Thoracic aorta (tissue), 2 donors: ENCODE measurements around the gene ZNF638. TPM values are rescaled to one million over a fixed set of nuclear protein-coding genes. Genes with fewer than 3 reads are reported as not detected.

ENCODE experiments used
- ATAC-seq: fragments of 150-250 bp; one replicate; pipeline ENCODE4 v1.8.0; 2017; ENCODE audit warnings: low read depth; ENCODE audit not compliant: insufficient number of reproducible peaks, low FRiP score
- DNase-seq: peaks from one replicate; pipeline ENCODE4 v3.0.0-alpha.2; 2020; ENCODE audit warnings: low spot score
- H3K27ac ChIP-seq, 2 donors: fragments of 200-600 bp; sonication (generic); 1 replicate in 1 of 2; 2 replicates in 1 of 2; pipeline ENCODE4 v1.5.1; 2016; ENCODE audit warnings: mild to moderate bottlenecking in 2 of 2, moderate library complexity in 2 of 2
- H3K27me3 ChIP-seq: fragments of 200-600 bp; sonication (generic); replicated peaks from 2 replicates; pipeline ENCODE4 v1.6.0; 2016; ENCODE audit warnings: mild to moderate bottlenecking; ENCODE audit not compliant: insufficient read depth
- H3K36me3 ChIP-seq: fragments of 200-600 bp; sonication (generic); one replicate; pipeline ENCODE4 v1.5.1; 2016
- H3K4me1 ChIP-seq, 2 donors: fragments of 200-600 bp; sonication (generic); 1 replicate in 1 of 2; 2 replicates in 1 of 2; pipeline versions ENCODE4 v1.5.1 to v1.6.0; 2016; ENCODE audit warnings: low read depth in 2 of 2, mild to moderate bottlenecking in 1 of 2; ENCODE audit not compliant: control insufficient read depth in 1 of 2
- H3K4me3 ChIP-seq: fragments of 200-600 bp; sonication (generic); 2 replicates; pipeline ENCODE4 v1.5.1; 2016; ENCODE audit warnings: mild to moderate bottlenecking
- H3K9me3 ChIP-seq: fragments of 200-600 bp; sonication (generic); 2 replicates; pipeline ENCODE4 v1.5.1; 2016
- total RNA-seq, 2 donors: library from RNA; depleted of rRNA; stranded (reverse); fragments of >200 nt; gene quantifications; one replicate each; pipeline versions ENCODE4 v1.1.0 to v1.2.3, GENCODE V29; 2016
- TF ChIP-seq, protein P1 (sequence below): fragments of 200-600 bp; sonication (generic); IDR thresholded peaks from one replicate; pipeline ENCODE4 v1.5.1; 2019; ENCODE audit warnings: antibody characterized with exemption

Gene ZNF638
- total RNA-seq, 2 donors from 2014 or later: 162 to 230 TPM

- Histone ChIP-seq H3K4me1 (peaks cover 50 to 82% of the 10 kb centered on the region in 2 donors), H3K4me3 (no peak overlapping the region)
- TF ChIP-seq, protein P1, sequence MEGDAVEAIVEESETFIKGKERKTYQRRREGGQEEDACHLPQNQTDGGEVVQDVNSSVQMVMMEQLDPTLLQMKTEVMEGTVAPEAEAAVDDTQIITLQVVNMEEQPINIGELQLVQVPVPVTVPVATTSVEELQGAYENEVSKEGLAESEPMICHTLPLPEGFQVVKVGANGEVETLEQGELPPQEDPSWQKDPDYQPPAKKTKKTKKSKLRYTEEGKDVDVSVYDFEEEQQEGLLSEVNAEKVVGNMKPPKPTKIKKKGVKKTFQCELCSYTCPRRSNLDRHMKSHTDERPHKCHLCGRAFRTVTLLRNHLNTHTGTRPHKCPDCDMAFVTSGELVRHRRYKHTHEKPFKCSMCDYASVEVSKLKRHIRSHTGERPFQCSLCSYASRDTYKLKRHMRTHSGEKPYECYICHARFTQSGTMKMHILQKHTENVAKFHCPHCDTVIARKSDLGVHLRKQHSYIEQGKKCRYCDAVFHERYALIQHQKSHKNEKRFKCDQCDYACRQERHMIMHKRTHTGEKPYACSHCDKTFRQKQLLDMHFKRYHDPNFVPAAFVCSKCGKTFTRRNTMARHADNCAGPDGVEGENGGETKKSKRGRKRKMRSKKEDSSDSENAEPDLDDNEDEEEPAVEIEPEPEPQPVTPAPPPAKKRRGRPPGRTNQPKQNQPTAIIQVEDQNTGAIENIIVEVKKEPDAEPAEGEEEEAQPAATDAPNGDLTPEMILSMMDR: no peak
Observed at GRCh38 chr2:71340176-71340575, 8.6 kb downstream of the ZNF638 start.

DNA sequence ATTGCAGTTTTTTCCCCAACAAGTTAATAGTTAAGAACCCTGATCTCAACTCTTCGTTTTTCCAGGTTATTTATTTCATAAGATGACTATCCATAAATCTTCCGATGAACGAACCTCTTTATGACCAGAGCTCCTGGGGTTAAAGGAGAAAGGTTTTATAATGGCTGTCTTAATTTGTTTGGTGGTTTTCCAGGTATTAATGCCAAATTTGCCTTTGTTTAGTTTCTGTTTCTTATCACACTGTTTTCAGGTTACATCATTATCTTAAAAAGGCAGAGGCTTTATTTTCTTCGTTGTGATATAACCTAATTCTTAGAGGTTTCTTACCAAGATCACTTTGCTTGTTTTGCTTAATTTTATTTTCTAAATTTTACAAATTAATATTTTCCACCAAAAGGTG is 10.1 kb downstream of the ZNF638 start:
- TF ChIP-seq, protein P1: no peak
- ATAC-seq: no peak
- no peaks in the 10 kb centered on the region for H3K27me3 ChIP-seq
- no peak for DNase-seq
- no peaks in the 10 kb centered on the region for H3K36me3 ChIP-seq
- H3K9me3 ChIP-seq: no peaks in the 10 kb centered on the region
- no peak overlapping the region for H3K4me3 ChIP-seq
- peaks cover 44 to 70% of the 10 kb centered on the region in 2 donors for H3K4me1 ChIP-seq
- H3K27ac ChIP-seq: no peak overlapping the region

More at GRCh38 chr2:71340176-71340575, 8.6 kb downstream of the ZNF638 start:
- Histone ChIP-seq H3K27me3 (no peaks in the 10 kb centered on the region), H3K9me3 (no peaks in the 10 kb centered on the region), H3K27ac (no peak overlapping the region), H3K36me3 (no peaks in the 10 kb centered on the region)
- ATAC-seq (no peak), DNase-seq (no peak)

DNA sequence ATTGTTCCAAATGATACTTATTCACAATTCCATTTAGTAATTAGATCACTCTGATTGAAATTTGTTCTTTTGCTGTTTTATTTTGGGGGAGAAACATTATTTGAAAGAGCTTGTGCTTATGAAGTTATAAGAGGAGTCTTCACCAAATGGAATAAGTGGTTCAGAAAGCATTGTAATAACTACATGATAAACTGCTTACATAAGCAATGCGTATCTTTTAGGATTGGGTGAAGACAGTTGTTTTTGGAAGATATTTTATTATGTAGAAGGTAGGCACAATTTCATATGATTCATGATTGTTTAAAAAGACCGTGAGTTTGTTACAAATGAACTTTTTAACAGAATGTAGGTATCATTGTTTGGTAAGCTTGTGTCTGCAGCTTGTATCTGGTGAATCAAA is 14.5 kb downstream of the ZNF638 start:
- H3K27ac ChIP-seq: no peak overlapping the region
- peaks cover 23 to 33% of the 10 kb centered on the region in 2 donors for H3K4me1 ChIP-seq
- H3K4me3 ChIP-seq: no peak overlapping the region
- DNase-seq: no peak
- H3K36me3 ChIP-seq: peaks cover 17% of the 10 kb centered on the region
- TF ChIP-seq, protein P1: no peak
- no peaks in the 10 kb centered on the region for H3K27me3 ChIP-seq
- no peaks in the 10 kb centered on the region for H3K9me3 ChIP-seq
- ATAC-seq: no peak

- peaks cover 17% of the 10 kb centered on the region for H3K36me3 ChIP-seq
Observed at GRCh38 chr2:71347517-71347916, 15.9 kb downstream of the ZNF638 start.

GRCh38 chr2:71348302-71348701 is 16.7 kb downstream of the ZNF638 start:
- no peaks in the 10 kb centered on the region for H3K9me3 ChIP-seq
- no peaks in the 10 kb centered on the region for H3K27me3 ChIP-seq
- peaks cover 19 to 21% of the 10 kb centered on the region in 2 donors for H3K4me1 ChIP-seq
- DNase-seq (no peak), ATAC-seq (no peak)
- H3K36me3 ChIP-seq: peaks cover 17% of the 10 kb centered on the region
- TF ChIP-seq, protein P1: no peak
- H3K4me3 ChIP-seq: no peak overlapping the region
- H3K27ac ChIP-seq: no peak overlapping the region

More at GRCh38 chr2:71347517-71347916, 15.9 kb downstream of the ZNF638 start:
- DNase-seq (no peak), ATAC-seq (no peak)
- Histone ChIP-seq H3K9me3 (no peaks in the 10 kb centered on the region), H3K4me1 (peaks cover 21 to 23% of the 10 kb centered on the region in 2 donors), H3K27me3 (no peaks in the 10 kb centered on the region), H3K27ac (no peak overlapping the region), H3K4me3 (no peak overlapping the region)
- TF ChIP-seq, protein P1: no peak
